Inflammatory macrophage treated with lipopolysaccharide for 4 hours (primary cell): Measurements from ENCODE around the gene SSB.
"Not testable (repeated sequence)": the region's sequence is repeated elsewhere in the genome, so short reads cannot be mapped to it uniquely, and the experiment has no call there.

Source experiments
- DNase-seq: peaks from one replicate; pipeline ENCODE4 v3.0.0-alpha.2; 2020

SSB gene

GRCh38 chr2:169839954-169840746, 41.5 kb downstream of the SSB start:
- DNase-seq = no peak

DNA sequence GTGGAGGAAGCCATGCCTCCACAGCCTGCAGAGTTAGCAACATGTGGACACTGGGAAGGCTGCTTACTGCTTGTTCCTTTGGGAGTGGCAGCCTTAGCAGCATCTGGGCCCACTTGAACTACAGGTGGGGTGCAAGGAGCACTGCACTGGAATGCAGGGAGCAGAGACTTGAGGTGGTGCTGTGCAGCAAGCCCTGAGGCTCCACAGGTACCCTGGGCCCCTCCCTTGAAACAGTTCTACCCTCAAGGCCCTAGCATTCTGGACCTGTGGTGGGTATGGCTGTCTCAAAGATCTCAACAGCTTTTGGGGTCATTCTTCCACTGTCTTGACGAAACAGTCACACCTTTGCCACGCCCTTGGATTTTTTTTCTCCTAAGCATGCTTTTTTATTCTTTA, 42.1 kb downstream of the SSB start:
- DNase-seq = no peak

DNA sequence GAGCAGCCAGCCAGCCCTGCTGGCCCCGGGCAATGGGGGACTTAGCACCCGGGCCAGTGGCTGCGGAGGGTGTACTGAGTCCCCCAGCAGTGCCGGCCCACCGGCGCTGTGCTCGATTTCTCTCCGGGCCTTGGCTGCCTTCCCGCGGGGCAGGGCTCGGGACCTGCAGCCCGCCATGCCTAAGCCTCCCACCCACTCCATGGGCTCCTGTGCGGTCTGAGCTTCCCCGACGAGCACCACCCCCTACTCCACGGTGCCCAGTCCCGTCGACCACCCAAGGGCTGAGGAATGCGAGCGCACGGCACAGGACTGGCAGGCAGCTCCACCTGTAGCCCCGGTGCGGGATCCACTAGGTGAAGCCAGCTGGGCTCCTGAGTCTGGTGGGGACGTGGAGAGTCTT, 43.0 kb downstream of the SSB start:
- not testable (repeated sequence) for DNase-seq

DNA sequence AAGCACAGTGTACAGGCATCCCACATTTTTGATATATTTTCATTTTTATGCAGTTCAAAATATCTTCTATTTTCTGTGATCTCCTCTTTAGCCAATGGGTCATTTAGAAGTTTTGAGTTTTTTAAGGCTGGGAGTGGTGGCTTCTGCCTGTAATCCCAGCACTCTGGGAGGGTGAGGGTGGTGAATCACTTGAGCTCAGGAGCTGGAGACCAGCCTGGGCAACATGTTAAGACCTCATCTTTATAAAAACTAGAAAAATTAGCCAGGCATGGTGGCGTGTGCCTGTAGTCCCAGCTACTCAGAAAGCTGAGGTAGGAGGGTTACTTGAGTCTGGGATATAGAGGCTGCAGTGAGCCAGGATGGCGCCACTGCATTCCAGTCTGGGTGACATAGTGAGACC, 46.3 kb downstream of the SSB start:
- no peak for DNase-seq

DNA sequence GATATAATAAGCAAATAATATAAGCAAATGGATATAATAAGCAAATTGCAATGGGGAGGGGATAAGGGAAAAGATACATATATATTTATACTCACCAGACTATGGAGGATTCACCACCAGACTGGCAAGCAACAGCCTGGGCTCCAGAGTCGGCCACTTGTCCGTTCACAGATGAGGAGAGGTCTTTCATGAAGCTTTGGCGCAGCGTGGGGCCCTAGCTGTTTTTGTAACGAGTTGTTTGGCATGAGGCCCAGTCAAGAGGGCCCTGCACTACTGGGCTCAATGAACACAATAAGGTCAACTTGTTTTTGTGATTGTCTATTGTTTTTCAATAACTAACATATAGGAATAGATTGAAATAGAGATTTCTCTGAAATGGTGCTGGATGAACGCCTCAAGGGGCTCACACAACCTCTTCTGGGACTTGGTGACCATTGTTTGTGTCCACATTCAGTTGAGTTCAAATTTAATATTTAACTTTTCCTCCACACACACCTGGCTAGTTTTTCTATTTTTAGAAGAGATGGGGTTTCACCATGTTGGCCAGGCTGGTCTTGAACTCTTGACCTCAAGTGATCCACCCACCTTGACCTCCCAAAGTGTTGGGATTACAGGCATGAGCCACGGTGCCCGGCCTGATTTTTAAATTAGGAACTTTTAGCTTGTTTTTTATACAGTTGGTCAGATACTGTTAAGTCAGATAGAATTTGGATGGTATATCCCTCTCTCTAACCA, 50.5 kb downstream of the SSB start:
- DNase-seq = not testable (repeated sequence)

GRCh38 chr2:169849710-169850109, 51.0 kb downstream of the SSB start:
- no peak for DNase-seq

GRCh38 chr2:169853041-169853668, 54.5 kb downstream of the SSB start:
- DNase-seq = no peak

DNA sequence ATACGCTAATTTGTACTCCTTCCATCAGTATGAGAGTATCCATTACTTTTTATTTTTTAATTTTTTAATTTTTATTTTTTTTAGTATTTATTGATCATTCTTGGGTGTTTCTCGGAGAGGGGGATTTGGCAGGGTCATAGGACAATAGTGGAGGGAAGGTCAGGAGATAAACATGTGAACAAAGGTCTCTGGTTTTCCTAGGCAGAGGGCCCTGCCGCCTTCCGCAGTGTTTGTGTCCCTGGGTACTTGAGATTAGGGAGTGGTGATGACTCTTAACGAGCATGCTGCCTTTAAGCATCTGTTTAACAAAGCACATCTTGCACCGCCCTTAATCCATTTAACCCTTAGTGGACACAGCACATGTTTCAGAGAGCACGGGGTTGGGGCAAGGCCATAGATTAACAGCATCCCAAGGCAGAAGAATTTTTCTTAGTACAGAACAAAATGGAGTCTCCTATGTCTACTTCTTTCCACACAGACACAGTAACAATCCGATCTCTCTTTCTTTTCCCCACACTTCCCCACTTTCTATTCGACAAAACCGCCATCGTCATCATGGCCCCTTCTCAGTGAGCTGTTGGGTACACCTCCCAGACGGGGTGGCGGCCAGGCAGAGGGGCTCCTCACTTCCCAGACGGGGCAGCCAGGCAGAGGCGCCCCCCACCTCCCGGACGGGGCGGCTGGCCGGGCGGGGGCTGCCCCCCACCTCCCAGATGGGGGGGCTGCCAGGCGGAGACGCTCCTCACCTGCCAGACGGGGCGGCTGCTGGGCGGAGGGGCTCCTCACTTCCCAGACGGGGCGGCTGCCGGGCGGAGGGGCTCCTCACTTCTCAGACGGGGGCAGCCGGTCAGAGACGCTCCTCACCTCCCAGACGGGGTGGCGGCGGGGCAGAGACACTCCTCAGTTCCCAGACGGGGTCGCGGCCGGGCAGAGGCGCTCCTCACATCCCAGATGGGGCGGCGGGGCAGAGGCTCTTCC, 56.9 kb downstream of the SSB start:
- not testable (repeated sequence) for DNase-seq

GRCh38 chr2:169859423-169859822, 60.8 kb downstream of the SSB start:
- no peak for DNase-seq

DNA sequence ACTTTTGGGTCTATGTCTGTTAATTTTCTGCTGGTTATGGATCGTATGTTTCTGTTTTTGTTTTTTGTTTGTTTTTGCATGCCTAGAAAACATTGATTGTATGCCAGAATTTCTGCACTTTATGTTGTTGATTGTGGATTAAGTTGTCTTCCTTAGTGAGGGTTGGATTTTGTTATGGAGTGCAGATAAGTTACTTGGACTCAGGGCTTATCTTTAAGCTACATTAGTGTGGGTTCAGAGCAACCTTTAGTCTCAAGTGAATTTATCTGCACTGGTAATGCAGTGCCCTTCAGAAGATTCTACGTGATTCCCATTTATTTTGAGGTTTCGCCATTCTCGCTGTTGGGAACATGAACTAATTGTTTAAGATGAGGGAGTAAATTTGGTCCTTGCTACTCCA, 61.5 kb downstream of the SSB start:
- DNase-seq = no peak
